GM18505 (cell line): ENCODE data around the gene TMEM59L.
A peak's percentile ranks its signal among the peaks of the same experiment; 100 is the strongest.
"Not testable (repeated sequence)": the region's sequence is repeated elsewhere in the genome, so short reads cannot be mapped to it uniquely, and the experiment has no call there.

Experiments used
- ATAC-seq: cut with Tn5 transposase; IDR thresholded peaks from one replicate; pipeline ENCODE4 v1.9.1; 2021; ENCODE audit not compliant: unreplicated experiment
- POLR2A ChIP-seq: IDR thresholded peaks from 4 replicates; pipeline ENCODE4 v1.6.1; 2011; ENCODE audit warnings: borderline replicate concordance; ENCODE audit not compliant: insufficient read depth, insufficient read length; ENCODE audit errors: extremely low read depth

TMEM59L gene

GRCh38 chr19:18589380-18590272 lies 23.0 kb upstream of the TMEM59L start:
- no peak for TF ChIP-seq POLR2A
- ATAC-seq: peak; percentile 40

GRCh38 chr19:18590273-18591272 lies 22.1 kb upstream of the TMEM59L start:
- no peak for ATAC-seq
- no peak for TF ChIP-seq POLR2A

- TF ChIP-seq POLR2A: no peak
Observed at GRCh38 chr19:18591735-18592385, 20.8 kb upstream of the TMEM59L start.

GRCh38 chr19:18592732-18593131 lies 19.9 kb upstream of the TMEM59L start:
- not testable (repeated sequence) for ATAC-seq

More at GRCh38 chr19:18591735-18592385, 20.8 kb upstream of the TMEM59L start:
- ATAC-seq: no peak

GRCh38 chr19:18593367-18594095 lies 19.1 kb upstream of the TMEM59L start:
- ATAC-seq: no peak
- TF ChIP-seq POLR2A: no peak

- ATAC-seq: peak; percentile 72
- TF ChIP-seq POLR2A: peak; percentile 41
Observed at GRCh38 chr19:18594096-18594823, 18.4 kb upstream of the TMEM59L start.

- ATAC-seq: no peak
- TF ChIP-seq POLR2A: no peak
Observed at GRCh38 chr19:18594824-18595373, 17.8 kb upstream of the TMEM59L start.

- ATAC-seq: no peak
- no peak for TF ChIP-seq POLR2A
Observed at GRCh38 chr19:18595475-18595874, 17.2 kb upstream of the TMEM59L start.

GRCh38 chr19:18596752-18597157 lies 15.9 kb upstream of the TMEM59L start:
- no peak for TF ChIP-seq POLR2A
- ATAC-seq: no peak

GRCh38 chr19:18597809-18598660 lies 14.6 kb upstream of the TMEM59L start:
- TF ChIP-seq POLR2A: no peak
- ATAC-seq: no peak

- no peak for TF ChIP-seq POLR2A
- no peak for ATAC-seq
Observed at GRCh38 chr19:18599485-18599884, 13.2 kb upstream of the TMEM59L start.

GRCh38 chr19:18600692-18601397 lies 11.8 kb upstream of the TMEM59L start:
- ATAC-seq: not testable (repeated sequence)
